T-helper 1 cell treated with Interleukin-12 subunit alpha and Interleukin-12 subunit beta and Interleukin-4 antibody, amounts not matched to agents 30 μg/mL and 1 μg/mL, for 36 hours (primary cell): ENCODE measurements around the gene NPTX2.

Source experiments
- H3K27ac Mint-ChIP-seq: one replicate; pipeline ENCODE4 v1.8.0; 2021; ENCODE audit warnings: mild to moderate bottlenecking, mixed read lengths
- H3K27me3 Mint-ChIP-seq: one replicate; pipeline ENCODE4 v1.8.0; 2021; ENCODE audit warnings: low read depth, mixed read lengths
- H3K36me3 Mint-ChIP-seq: one replicate; pipeline ENCODE4 v1.8.0; 2021; ENCODE audit warnings: low read depth, mixed read lengths
- H3K4me1 Mint-ChIP-seq: one replicate; pipeline ENCODE4 v1.8.0; 2021; ENCODE audit warnings: low read depth, mixed read lengths
- H3K4me3 Mint-ChIP-seq: one replicate; pipeline ENCODE4 v1.8.0; 2021; ENCODE audit warnings: mild to moderate bottlenecking, moderate library complexity, mixed read lengths
- H3K9me3 Mint-ChIP-seq: one replicate; pipeline ENCODE4 v1.8.0; 2021; ENCODE audit warnings: mixed read lengths

The NPTX2 gene

DNA sequence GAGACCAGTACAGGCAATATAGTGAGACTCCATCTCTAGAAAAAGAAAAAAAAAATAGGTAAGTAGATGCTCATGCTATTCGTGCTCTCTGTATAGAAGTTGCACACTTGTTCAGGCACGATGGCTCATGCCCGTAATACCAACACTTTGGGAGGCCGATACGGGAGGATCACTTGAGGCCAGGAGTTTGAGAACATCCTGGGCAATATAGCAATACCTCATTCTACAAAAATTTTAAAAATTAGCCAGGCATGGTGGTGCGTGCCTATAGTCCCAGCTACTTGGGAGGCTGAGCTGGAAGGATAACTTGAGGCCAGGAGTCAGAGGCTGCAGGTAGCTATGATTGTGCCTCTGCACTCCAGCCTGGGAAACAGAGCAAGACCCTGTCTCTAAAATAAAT lies 17.2 kb upstream of the NPTX2 start:
- H3K36me3 Mint-ChIP-seq = no peaks in the 10 kb centered on the region
- no peak overlapping the region for H3K4me3 Mint-ChIP-seq
- H3K9me3 Mint-ChIP-seq = no peaks in the 10 kb centered on the region
- H3K27me3 Mint-ChIP-seq = no peaks in the 10 kb centered on the region
- H3K4me1 Mint-ChIP-seq = no peaks in the 10 kb centered on the region
- no peak overlapping the region for H3K27ac Mint-ChIP-seq

GRCh38 chr7:98602755-98603398 lies 14.2 kb upstream of the NPTX2 start:
- Mint-ChIP-seq H3K9me3 (no peaks in the 10 kb centered on the region), H3K27ac (no peak overlapping the region), H3K27me3 (no peaks in the 10 kb centered on the region), H3K4me3 (no peak overlapping the region), H3K4me1 (no peaks in the 10 kb centered on the region), H3K36me3 (no peaks in the 10 kb centered on the region)

DNA sequence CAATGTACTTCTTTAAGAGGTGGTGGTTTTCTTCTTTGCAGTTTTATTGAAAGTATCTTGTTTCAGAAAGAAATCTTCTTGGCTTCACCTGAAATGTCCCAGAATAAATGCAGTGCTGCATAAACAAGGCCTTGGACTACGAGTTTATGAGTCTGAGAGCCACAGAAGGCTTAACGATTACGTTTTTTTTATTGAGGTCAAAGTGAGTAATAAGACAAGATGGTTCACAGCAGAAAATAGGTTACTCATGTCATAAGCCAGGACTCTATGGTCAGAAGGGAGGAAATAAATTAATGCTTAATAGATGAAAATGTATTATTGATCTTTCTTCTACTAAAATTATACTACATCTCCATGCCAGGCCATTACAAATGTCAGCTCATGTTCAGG lies 13.7 kb upstream of the NPTX2 start:
- Mint-ChIP-seq H3K36me3 (no peaks in the 10 kb centered on the region), H3K27me3 (no peaks in the 10 kb centered on the region), H3K4me1 (no peaks in the 10 kb centered on the region), H3K9me3 (no peaks in the 10 kb centered on the region), H3K4me3 (no peak overlapping the region), H3K27ac (no peak overlapping the region)

DNA sequence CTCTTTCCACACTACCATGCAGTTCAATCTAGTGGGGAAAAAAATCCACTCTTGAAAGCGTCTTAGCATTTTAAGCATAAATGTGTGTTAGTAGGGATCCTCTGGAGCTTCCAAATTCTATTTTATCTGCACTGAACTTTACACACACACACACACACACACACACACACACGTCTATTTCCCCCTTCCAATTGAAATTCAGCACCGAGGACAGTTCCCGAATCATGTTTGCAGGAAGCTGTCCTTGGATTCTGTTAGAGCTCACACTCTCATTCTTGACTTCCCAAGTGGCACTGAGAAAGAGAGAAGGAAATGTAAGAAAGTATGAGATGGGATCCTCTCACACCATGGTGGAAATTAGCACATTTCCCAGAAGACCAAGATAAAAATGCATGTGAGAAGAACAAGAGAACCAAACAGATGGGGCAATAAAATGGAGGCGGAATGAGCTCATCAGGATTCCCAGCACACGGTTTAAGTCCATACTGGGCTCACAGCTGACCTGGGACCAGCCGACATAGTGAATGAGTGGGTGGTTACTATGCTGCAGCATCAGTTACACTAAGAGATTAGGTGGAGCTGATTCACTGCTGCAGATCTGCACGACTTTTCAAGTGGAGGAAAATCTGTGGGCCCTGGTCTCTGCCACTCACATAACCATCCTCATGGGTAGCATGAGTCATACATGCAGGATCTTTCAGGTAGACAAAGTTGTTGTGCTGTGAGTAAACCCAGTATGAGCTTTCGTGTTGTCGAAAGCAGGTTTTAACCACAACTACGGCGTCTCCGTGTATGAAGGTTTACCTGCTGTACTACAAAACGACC lies 3.3 kb upstream of the NPTX2 start:
- no peaks in the 10 kb centered on the region for H3K36me3 Mint-ChIP-seq
- H3K4me1 Mint-ChIP-seq = no peaks in the 10 kb centered on the region
- no peak overlapping the region for H3K4me3 Mint-ChIP-seq
- H3K27me3 Mint-ChIP-seq = peaks cover 29% of the 10 kb centered on the region
- no peaks in the 10 kb centered on the region for H3K9me3 Mint-ChIP-seq
- H3K27ac Mint-ChIP-seq = no peak overlapping the region

DNA sequence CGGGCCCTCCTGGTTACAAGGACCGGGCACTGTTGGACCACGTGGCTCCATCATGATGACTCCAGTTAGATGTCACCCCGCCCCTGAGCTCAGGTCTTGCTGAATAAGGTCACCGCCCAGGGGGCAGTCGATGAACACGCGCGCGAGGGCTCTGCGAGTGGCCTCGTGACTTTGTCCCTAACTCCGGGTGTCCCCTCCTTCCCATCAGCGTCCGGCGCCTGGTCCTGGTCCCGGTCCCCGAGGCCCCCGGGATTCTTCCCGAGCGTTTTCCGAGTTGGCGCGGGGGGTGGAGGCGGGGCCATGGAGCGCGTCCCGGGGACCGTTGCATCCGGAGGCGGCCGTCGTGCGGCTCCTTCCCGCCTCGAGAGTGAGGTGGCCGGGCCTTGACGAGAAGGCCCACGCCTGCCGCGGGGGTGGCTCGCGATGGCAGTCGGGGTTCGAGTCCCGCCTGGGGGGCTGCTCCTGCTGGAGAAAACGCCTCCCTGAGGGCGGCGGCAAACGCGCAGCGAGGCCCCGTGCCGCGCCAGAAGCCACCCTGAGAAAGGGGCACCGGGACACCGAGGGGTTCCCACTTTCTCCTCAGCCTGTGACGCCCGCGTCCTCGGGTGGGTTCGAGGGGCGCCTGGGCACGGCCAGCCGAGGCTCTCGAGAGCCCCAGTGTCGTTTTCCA lies 569 bp upstream of the NPTX2 start:
- H3K27me3 Mint-ChIP-seq = peaks cover 37% of the 10 kb centered on the region
- H3K9me3 Mint-ChIP-seq = no peaks in the 10 kb centered on the region
- H3K27ac Mint-ChIP-seq = no peak overlapping the region
- no peak overlapping the region for H3K4me3 Mint-ChIP-seq
- H3K4me1 Mint-ChIP-seq = no peaks in the 10 kb centered on the region
- H3K36me3 Mint-ChIP-seq = no peaks in the 10 kb centered on the region

DNA sequence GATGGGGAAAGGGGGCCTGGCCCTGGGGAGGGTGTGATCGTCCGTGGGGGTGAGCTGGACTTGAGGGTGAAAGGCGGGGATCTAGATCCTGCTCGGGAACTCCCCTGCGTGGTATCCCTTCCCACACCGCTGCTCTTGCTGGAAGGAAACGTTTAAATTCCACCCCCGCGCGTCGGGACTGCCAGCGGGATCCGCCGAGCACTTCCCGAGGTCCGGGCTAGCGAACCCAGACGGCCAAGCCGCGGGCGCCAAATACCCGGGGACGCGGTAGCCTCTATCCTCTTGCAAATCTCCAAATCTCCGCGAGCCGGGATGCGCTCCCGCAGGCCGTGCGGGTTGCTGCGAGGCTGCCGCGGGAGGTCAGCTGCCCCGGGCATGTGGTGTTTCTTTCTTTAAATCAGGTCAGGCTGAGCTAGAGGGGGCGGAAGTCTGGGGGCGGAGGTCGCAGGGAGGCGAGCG lies 904 bp downstream of the NPTX2 start:
- Mint-ChIP-seq H3K27me3 (peaks cover 37% of the 10 kb centered on the region), H3K36me3 (no peaks in the 10 kb centered on the region), H3K27ac (no peak overlapping the region), H3K9me3 (no peaks in the 10 kb centered on the region), H3K4me1 (no peaks in the 10 kb centered on the region), H3K4me3 (no peak overlapping the region)

DNA sequence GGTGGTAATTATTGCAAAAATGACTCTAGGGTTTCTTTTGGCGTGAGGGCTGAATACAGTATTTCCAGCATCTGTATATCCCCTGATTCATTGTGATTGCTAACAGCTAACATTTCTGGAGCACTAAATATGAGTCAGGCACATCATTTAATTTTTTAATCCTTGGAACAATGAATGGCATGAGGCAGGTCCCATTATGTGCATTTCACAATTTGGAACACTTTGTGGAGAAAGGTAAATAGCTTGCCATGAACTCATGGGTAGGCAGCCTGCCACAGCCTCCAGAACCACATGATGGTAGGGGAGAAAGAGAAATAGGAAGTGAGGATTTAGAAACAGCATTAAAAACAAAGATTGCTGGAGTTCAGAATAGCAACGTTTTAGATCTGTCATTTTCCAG lies 1.7 kb downstream of the NPTX2 start:
- no peaks in the 10 kb centered on the region for H3K4me1 Mint-ChIP-seq
- H3K4me3 Mint-ChIP-seq = no peak overlapping the region
- H3K36me3 Mint-ChIP-seq = no peaks in the 10 kb centered on the region
- peaks cover 35% of the 10 kb centered on the region for H3K27me3 Mint-ChIP-seq
- H3K27ac Mint-ChIP-seq = peak overlapping the region; percentile 52
- H3K9me3 Mint-ChIP-seq = no peaks in the 10 kb centered on the region

DNA sequence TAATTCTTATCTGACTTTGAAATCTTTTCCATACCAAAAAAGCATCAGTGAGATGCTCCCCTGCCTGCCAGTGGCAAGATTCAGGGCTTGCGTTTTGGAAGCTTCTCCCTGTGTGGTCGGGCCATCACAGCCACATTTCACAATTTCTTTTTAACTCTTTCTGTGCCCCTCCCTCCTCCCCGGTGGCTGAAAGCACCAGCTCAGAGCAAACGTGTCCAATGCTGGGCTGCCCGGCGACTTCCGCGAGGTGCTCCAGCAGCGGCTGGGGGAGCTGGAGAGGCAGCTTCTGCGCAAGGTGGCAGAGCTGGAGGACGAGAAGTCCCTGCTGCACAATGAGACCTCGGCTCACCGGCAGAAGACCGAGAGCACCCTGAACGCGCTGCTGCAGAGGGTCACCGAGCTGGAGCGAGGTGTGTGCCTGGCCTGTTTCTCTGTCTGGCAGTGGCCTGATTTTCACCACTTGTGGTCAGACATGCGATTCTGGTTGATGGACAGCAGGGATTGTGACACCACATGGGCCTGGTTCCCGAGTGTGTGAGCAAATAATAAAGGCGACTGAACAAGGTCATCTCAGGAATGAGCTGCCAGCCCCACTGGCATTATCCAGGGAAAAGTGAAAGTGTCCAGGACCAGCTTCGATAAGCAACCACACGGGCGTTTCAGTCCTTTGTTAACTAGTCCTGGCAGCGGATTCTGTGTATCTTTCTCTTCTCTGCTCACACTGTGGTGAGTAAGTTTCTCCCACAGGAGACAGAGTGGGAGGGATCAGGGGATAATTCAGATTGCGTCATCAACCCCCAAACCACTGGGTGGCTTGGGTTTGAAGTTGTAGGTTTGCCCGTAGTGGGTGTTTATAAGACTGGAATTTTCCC lies 2.6 kb downstream of the NPTX2 start:
- Mint-ChIP-seq H3K36me3 (no peaks in the 10 kb centered on the region), H3K27me3 (peaks cover 33% of the 10 kb centered on the region), H3K4me1 (no peaks in the 10 kb centered on the region), H3K9me3 (no peaks in the 10 kb centered on the region), H3K4me3 (no peak overlapping the region), H3K27ac (no peak overlapping the region)

- no peak overlapping the region for H3K4me3 Mint-ChIP-seq
- no peaks in the 10 kb centered on the region for H3K36me3 Mint-ChIP-seq
- H3K27me3 Mint-ChIP-seq = peaks cover 19% of the 10 kb centered on the region
- no peaks in the 10 kb centered on the region for H3K4me1 Mint-ChIP-seq
- H3K27ac Mint-ChIP-seq = no peak overlapping the region
- H3K9me3 Mint-ChIP-seq = no peaks in the 10 kb centered on the region
These were observed 4.7 kb downstream of the NPTX2 start for GRCh38 chr7:98621573-98622482.

DNA sequence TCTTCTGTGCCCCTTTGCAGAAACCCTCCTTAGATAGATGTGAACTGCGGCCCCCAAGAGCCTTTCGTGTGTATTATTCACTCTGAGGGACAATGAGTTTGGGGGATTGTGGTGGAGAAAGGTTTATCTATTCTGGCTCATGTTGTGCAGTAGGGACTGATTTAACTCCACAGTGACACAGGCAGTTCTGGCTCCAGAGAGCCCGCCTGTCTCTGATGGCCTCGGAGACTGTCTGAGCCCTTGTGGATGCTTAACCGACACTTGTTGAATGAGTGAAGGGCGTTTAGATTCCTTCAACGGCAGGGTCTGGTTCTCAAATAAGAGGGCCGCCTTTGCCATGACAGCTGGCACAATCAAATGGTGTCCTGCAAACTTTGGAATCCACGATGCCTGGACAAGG lies 5.8 kb downstream of the NPTX2 start:
- no peaks in the 10 kb centered on the region for H3K9me3 Mint-ChIP-seq
- no peak overlapping the region for H3K4me3 Mint-ChIP-seq
- no peaks in the 10 kb centered on the region for H3K4me1 Mint-ChIP-seq
- peaks cover 17% of the 10 kb centered on the region for H3K27me3 Mint-ChIP-seq
- H3K27ac Mint-ChIP-seq = no peak overlapping the region
- no peaks in the 10 kb centered on the region for H3K36me3 Mint-ChIP-seq

GRCh38 chr7:98624846-98625420 lies 7.8 kb downstream of the NPTX2 start:
- H3K4me3 Mint-ChIP-seq = no peak overlapping the region
- H3K27me3 Mint-ChIP-seq = no peaks in the 10 kb centered on the region
- H3K36me3 Mint-ChIP-seq = no peaks in the 10 kb centered on the region
- H3K27ac Mint-ChIP-seq = no peak overlapping the region
- H3K9me3 Mint-ChIP-seq = no peaks in the 10 kb centered on the region
- no peaks in the 10 kb centered on the region for H3K4me1 Mint-ChIP-seq

DNA sequence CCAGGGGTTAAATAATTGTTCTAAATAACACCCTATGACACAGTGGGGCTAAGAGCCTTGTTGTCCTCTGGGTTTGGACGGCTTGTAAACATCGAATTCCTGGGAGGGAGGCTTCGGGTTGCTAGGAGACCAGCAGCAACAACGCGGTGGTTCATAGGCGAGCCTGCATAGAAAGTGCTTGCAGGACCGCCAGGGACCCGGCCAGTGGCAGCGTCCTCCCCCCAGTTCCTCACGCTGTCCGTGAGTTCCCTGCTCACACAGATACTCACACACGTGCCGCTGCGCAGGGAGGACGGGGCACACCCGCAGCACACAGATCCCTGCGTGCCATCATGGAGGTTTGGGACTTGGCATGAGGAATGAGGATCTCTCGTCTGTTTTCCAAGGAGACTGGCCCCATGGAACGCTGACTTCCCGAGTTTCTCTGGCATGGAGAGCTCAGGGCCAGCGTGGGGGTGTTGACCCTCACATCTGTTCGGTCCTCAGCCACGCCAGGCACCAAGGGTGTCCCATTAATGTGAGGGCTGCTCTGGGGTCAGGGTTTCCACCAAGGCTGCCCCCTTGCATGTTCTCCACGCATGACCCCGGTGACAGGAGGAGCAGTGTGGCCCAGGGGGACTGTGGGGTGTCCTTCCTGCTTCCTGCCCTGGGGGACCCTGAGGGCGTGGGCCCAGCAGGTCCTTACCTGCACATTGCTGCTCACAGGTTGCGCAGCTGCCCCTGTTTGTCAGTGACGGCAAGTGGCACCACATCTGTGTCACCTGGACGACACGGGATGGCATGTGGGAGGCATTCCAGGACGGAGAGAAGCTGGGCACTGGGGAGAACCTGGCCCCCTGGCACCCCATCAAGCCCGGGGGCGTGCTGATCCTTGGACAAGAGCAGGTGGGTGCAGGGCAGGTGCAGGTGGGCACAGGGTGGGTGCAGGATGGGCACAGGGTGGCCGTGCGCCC lies 9.7 kb downstream of the NPTX2 start:
- no peak overlapping the region for H3K4me3 Mint-ChIP-seq
- no peaks in the 10 kb centered on the region for H3K9me3 Mint-ChIP-seq
- H3K27ac Mint-ChIP-seq = no peak overlapping the region
- no peaks in the 10 kb centered on the region for H3K36me3 Mint-ChIP-seq
- H3K4me1 Mint-ChIP-seq = no peaks in the 10 kb centered on the region
- H3K27me3 Mint-ChIP-seq = no peaks in the 10 kb centered on the region
